Measurements from ENCODE around the gene GRIPAP1. TPM values are rescaled to one million over a fixed set of nuclear protein-coding genes. Genes with fewer than 3 reads are reported as not detected.
A peak's percentile ranks its signal among the peaks of the same experiment; 100 is the strongest.

GRIPAP1 gene
- total RNA-seq, 1 donor from 2014 or later = 28.8 TPM

DNA sequence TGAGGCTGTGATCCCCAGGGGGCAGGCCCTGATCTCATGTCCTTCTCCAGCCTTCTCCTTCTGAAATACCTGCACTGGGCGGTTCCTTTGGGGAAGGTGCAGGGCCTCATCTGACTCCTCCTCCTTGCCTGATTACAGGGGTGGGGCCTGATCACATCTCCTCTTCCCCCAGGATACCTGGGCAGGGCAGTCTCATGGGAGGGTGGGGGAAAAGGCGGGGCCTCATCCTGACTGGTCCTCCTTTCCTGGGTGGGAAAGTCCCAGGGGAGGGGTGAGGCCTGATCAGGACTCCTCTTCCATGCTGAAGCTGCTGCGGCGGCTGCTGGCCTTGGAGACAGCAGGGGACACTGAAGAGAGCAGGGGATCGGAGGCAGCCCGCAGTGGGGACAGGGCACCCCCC lies 27.8 kb upstream of the GRIPAP1 start:
- Mint-ChIP-seq H3K4me3 (ENCODE audit: unreplicated experiment) (no peak overlapping the region), H3K27me3 (ENCODE audit: low read depth) (no peaks in the 10 kb centered on the region), H3K27ac (ENCODE audit: unreplicated experiment) (no peak overlapping the region), H3K4me1 (ENCODE audit: low read depth) (peaks cover 14% of the 10 kb centered on the region), H3K36me3 (ENCODE audit: low read depth) (peaks cover 20% of the 10 kb centered on the region), H3K9me3 (ENCODE audit: low read depth) (peaks cover 5% of the 10 kb centered on the region)
- DNase-seq (ENCODE audit: low spot score) = no peak
- TF ChIP-seq, protein P1, sequence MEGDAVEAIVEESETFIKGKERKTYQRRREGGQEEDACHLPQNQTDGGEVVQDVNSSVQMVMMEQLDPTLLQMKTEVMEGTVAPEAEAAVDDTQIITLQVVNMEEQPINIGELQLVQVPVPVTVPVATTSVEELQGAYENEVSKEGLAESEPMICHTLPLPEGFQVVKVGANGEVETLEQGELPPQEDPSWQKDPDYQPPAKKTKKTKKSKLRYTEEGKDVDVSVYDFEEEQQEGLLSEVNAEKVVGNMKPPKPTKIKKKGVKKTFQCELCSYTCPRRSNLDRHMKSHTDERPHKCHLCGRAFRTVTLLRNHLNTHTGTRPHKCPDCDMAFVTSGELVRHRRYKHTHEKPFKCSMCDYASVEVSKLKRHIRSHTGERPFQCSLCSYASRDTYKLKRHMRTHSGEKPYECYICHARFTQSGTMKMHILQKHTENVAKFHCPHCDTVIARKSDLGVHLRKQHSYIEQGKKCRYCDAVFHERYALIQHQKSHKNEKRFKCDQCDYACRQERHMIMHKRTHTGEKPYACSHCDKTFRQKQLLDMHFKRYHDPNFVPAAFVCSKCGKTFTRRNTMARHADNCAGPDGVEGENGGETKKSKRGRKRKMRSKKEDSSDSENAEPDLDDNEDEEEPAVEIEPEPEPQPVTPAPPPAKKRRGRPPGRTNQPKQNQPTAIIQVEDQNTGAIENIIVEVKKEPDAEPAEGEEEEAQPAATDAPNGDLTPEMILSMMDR (IDR thresholded peaks at IDR 0.05) = no peak

GRCh38 chrX:49019599-49020249 lies 17.7 kb upstream of the GRIPAP1 start:
- Mint-ChIP-seq H3K4me1 (ENCODE audit: low read depth) (no peaks in the 10 kb centered on the region), H3K36me3 (ENCODE audit: low read depth) (peaks cover 2% of the 10 kb centered on the region), H3K4me3 (ENCODE audit: unreplicated experiment) (no peak overlapping the region), H3K27me3 (ENCODE audit: low read depth) (no peaks in the 10 kb centered on the region), H3K9me3 (ENCODE audit: low read depth) (peaks cover 3% of the 10 kb centered on the region), H3K27ac (ENCODE audit: unreplicated experiment) (no peak overlapping the region)
- TF ChIP-seq, protein P1 (IDR thresholded peaks at IDR 0.05) = no peak
- DNase-seq (ENCODE audit: low spot score) = no peak

DNA sequence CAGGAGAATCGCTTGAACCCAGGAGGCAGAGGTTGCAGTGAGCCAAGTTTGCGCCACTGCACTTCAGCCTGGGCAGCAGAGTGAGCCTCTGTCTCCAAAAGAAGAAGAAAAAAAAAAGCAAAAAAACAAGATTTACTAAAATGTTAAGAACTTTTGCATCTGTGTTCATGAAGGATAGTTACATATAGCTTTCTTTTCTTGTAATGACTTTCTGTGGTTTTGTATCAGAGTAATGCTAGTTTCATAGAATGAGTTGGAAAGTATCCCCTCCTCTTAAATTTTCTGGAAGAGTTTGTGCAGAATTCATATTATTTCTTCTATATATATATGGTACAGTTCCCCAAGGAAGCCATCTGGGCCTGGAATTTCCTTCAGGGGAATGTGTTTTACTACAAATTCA lies 17.0 kb upstream of the GRIPAP1 start:
- H3K9me3 Mint-ChIP-seq (ENCODE audit: low read depth) = no peaks in the 10 kb centered on the region
- H3K36me3 Mint-ChIP-seq (ENCODE audit: low read depth) = no peaks in the 10 kb centered on the region
- no peaks in the 10 kb centered on the region for H3K27me3 Mint-ChIP-seq (ENCODE audit: low read depth)

GRCh38 chrX:49003696-49004095 lies 1.6 kb upstream of the GRIPAP1 start:
- TF ChIP-seq, protein P1 (IDR thresholded peaks at IDR 0.05) = no peak
- no peaks in the 10 kb centered on the region for H3K27me3 Mint-ChIP-seq (ENCODE audit: low read depth)
- peaks cover 3% of the 10 kb centered on the region for H3K36me3 Mint-ChIP-seq (ENCODE audit: low read depth)
- H3K4me3 Mint-ChIP-seq (ENCODE audit: unreplicated experiment) = no peak overlapping the region
- no peak for DNase-seq (ENCODE audit: low spot score)
- H3K9me3 Mint-ChIP-seq (ENCODE audit: low read depth) = no peaks in the 10 kb centered on the region
- H3K4me1 Mint-ChIP-seq (ENCODE audit: low read depth) = peaks cover 14% of the 10 kb centered on the region
- no peak overlapping the region for H3K27ac Mint-ChIP-seq (ENCODE audit: unreplicated experiment)

More for the DNA sequence above, 17.0 kb upstream of the GRIPAP1 start:
- TF ChIP-seq, protein P1 (IDR thresholded peaks at IDR 0.05) = no peak
- Mint-ChIP-seq H3K27ac (ENCODE audit: unreplicated experiment) (no peak overlapping the region), H3K4me3 (ENCODE audit: unreplicated experiment) (no peak overlapping the region), H3K4me1 (ENCODE audit: low read depth) (no peaks in the 10 kb centered on the region)
- DNase-seq (ENCODE audit: low spot score) = no peak

- peaks cover 10% of the 10 kb centered on the region for H3K9me3 Mint-ChIP-seq (ENCODE audit: low read depth)
- H3K4me3 Mint-ChIP-seq (ENCODE audit: unreplicated experiment) = peak overlapping the region; percentile 99
- peaks cover 18% of the 10 kb centered on the region for H3K36me3 Mint-ChIP-seq (ENCODE audit: low read depth)
- TF ChIP-seq, protein P1 (IDR thresholded peaks at IDR 0.05) = no peak
- DNase-seq (ENCODE audit: low spot score) = peak; percentile 56
- no peaks in the 10 kb centered on the region for H3K27me3 Mint-ChIP-seq (ENCODE audit: low read depth)
- H3K27ac Mint-ChIP-seq (ENCODE audit: unreplicated experiment) = peak overlapping the region; percentile 90
- peaks cover 14% of the 10 kb centered on the region for H3K4me1 Mint-ChIP-seq (ENCODE audit: low read depth)
These were observed 458 bp downstream of the GRIPAP1 start for GRCh38 chrX:49001521-49002090.
